HG03521 (cell line): ENCODE data around the gene ADAMTSL1.

Experiments
- ATAC-seq: cut with Tn5 transposase; IDR thresholded peaks from one replicate; pipeline ENCODE4 v1.9.1; 2021; ENCODE audit warnings: mild to moderate bottlenecking, moderate library complexity; ENCODE audit not compliant: unreplicated experiment

The ADAMTSL1 gene

DNA sequence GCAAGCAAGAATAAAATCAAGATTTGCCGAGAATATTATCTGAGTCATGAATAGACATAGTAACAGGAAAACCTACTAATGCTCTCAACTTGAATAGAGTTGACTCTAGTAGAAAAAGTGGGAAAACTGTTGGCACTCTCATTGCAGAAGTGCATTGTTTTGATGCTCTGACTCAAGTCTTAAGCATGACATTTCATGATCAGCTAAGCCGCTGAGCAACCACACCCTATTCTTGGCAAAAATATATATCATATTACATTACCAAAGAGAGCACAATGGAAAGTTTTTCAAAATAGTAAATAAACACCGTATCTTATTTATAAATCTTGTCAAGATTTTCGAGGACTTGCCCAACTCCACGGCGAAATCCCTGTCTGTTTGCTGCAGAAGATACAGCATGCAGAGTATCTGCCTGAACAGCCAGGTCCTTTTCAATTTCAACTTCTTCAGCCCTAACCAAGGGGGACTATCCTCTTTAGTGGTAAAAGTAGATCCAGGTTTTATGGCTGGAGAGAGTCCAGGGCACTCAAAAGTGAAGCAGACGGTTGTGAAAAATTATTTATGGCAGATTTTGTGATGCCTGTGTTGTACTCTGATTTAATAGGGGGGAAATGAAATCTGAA lies 13.9 kb upstream of the ADAMTSL1 start:
- ATAC-seq: no peak

DNA sequence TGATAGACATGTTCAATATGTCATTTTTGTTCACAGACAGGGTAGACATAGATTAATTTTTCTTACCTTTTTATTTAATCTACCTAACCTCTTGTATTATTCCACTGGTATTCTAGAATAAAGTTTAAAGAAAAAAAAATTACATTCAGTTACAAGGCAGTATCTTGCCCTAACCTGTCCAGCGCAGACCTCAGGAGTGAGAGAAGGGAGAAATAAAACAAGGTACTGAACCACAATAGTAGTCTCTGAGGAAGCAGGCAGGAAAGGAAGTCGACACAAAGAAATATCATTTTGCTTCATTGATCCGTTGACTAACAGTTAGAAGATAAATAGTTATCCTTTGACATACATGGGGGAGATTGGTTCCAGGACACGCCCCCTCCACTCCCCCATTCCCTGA lies 12.5 kb upstream of the ADAMTSL1 start:
- ATAC-seq: no peak

DNA sequence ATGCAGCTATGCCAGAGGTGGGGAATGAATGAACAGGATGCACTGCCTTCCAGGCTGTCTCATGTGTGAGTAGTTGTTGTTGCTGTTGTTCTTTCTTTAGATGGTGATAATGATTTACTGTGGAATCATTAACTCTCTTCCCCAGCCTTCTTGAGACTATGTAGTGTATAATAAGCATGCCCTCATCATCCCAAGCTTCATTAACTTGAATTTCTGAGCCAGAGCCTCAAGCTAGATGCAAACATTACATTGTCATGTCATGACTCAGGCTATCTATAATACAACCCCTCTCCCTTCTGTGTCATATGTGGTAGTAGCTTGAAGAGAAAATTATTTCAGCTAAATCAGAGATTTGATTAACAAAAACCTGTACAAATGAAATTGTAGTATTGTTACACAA lies 10.0 kb upstream of the ADAMTSL1 start:
- no peak for ATAC-seq

DNA sequence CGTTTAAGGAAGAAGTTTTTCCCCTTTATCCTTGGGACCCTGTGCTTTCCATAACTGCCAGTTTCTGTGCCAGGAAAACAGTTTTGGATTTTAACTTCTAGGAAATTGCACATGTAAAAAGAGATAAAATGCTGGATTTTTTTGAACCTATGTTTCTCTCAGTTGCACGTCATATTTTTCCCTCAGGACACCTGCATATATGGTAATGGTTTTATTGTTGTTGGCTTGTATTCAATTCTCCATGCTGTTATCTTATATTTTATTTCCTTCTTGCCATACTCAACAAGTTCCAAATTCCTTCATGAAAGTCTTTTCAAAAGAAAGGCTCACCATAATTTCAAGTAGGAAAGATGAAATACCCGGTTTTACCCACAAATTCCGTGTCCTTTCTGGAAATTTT lies 7.9 kb upstream of the ADAMTSL1 start:
- no peak for ATAC-seq

DNA sequence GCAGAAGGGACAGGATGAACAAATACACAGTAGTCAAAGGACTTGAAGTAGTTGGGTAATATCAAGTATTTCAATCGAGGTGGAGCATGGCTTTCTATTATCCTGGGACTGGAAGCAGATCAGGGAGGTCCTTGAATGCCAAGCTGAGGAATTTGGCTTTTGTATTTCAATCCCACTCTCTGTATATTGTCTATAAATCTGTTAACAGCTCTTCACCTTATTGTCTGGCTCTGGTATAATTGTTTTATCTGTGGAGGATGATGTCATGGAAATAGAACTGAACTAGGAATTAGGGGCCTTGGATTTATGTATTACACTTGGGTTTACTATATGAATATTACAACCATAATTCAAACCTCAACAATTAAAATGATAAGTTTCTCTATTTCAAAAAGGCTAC lies 6.3 kb upstream of the ADAMTSL1 start:
- no peak for ATAC-seq

DNA sequence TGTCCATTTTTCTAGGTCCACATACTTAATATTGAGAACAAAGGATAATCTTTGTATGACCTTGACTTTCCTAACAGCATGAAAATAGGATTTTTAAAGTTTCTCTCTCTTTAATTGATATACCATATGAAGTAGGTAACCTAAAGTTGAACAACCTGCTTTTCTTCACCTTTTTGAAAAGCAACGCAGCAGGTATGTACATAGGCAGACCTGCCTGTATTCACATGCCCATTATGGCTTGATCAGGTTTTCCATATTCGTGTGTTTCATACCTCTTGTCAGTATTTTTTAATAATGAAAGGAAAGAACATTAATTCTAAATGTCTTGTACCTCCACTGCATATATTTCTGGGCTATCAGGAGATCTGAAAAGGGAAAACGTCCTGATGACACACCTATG lies 1.5 kb upstream of the ADAMTSL1 start:
- ATAC-seq: no peak

DNA sequence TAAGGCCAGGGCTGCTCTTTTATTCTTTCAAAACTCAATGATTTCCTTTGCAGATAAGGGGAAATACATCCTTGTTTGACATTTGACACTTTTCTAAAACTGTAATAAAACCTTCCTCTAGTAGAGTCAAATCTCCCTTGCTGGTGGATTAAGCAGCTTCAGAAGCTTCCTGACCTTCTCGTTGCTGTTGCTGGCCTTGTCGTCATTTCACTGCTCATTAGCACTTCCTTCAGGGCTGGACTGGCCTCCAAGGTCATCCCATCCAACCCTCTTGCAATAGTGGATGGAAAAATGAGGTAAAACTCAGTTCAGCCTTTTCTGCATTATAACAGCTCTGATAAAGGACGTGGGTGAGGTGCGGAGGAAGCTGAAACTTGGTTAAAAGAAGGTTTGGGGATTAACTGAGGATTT lies 1.1 kb upstream of the ADAMTSL1 start:
- no peak for ATAC-seq

DNA sequence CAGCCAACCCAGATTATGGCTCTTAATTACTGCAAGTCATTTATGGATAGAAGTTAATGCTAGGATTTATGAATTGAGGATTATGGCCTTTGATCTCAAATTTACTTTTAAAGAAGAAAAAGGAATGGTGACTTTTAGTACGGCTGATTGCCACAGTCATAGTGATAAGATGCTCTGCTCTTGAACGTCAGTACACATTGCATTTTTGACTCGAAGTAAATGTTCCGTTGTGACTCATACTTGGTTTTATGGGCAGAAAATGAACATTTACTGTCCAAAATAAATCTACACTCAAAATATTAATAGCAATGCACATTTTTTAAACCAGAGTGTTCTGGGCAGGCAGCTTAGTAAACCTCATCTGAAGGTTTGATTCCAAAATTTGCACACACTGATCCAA lies 830 bp downstream of the ADAMTSL1 start:
- no peak for ATAC-seq

DNA sequence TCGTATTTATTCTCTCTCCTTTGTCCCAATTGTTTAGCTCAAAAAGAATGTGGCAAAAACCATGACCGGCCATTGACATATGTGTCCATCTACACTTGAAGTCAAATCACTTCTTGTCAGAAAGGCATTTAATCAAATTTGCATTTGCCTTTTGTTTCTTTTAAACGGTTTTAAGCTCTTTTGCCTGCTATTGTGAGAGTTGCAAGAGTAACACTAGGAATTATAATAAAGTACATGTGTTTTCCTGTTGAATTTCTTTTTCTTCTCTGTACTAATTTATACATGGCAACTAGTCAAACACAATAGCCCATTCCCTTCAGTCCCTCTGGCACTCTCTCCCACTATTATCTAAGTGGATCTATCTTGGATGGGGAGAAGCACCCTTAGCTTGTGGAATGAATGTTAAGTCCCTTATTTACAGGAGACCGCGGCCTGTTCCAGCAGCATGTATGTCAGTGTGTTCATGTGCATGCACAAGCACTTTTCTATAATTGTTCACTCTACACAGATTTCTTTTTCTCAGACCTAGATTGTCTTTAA lies 3.2 kb downstream of the ADAMTSL1 start:
- no peak for ATAC-seq

DNA sequence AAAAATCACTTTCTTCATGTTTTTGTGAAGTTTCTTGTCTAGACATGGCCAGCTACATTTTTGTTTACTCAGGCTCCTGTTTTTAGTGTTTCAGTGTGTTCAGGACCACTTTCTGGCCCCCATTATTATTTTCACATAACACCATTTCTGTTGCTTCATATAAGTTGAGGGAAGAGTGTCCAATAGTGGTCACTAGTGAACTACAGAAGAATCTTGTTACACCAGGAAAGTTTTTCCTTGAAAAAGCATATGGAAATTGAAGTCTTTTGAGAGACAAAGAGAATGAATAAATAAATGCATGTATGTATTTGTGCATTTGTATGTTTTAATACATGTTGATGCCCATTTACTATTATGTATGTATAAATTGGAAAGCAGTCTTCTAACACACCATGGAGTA lies 3.8 kb downstream of the ADAMTSL1 start:
- no peak for ATAC-seq

DNA sequence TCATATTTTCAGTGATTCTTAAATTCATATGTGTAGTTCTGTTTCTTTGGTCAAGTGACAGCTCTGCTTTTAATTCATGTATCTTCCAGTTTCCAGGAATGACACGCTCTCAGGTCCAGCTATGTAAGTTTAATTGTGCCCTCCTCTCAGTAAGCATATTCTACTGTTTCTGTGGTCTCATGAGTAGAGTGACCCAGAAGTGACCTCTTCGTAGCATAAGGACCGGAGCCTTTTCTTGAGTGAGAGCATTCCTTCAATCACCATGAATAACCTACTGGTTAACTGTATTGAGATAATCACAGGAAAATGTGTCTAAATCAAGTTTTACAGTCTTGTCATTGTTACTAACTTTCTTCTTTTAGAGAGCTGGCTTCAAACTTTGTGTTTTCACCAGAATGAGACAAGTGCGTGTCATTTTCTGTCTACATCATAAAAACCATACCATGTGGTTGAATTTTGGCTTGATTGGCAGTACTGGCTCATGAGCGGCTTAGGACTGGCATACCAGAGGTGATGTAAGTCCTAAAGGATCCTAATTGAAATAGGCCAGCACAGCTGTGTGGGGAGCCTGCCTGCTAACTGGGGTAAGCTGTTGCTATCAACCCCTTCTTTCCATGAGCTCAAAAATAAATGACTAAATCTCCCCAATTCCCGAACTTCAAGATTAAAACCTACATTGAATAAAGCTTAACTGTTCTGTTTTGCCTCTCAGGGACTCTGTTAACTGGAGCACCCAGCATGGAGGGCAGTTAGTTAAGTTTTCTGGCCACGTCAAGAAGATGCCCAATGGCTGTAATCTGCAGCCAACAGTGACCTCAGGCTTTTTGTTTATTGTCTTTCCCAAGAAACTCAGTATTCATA lies 4.8 kb downstream of the ADAMTSL1 start:
- ATAC-seq: no peak

DNA sequence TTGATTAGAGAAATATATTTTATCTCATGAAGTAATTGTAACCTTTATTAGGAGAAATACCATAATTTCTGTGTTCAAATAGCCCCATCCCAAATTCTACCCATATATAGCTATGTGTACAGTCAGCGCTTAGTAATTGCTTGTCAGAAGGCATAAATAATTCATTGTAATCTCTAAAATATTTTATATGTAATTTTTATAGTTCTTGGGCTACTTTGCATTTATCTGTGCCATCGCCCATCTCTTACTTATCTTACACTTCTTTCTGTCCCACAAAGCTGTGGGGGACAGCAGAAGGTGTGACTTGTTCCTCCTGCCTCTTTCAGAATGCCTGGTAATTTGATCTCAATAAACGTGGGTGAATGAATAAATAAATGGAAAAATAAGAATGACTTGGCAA lies 5.5 kb downstream of the ADAMTSL1 start:
- no peak for ATAC-seq

DNA sequence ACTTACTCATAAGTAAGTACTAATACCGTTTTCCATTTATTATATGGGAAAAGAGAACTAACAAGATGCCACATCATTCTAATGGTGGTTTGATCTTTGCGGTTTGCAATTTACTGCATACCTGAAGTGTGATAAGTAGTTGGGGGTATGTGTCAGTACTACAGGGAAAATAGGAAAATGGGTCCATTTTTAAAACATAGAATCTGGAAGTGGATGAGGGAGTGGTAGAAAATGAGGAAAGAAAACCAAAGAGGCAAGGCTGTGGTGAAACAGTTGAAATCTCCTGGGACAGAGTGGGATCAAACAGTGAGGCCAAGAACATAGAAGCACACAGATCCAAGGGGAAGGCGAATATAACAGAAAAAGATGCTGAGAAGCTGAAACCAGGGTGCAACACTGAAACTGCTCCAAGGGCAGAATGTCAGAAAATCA lies 6.7 kb downstream of the ADAMTSL1 start:
- ATAC-seq: no peak

DNA sequence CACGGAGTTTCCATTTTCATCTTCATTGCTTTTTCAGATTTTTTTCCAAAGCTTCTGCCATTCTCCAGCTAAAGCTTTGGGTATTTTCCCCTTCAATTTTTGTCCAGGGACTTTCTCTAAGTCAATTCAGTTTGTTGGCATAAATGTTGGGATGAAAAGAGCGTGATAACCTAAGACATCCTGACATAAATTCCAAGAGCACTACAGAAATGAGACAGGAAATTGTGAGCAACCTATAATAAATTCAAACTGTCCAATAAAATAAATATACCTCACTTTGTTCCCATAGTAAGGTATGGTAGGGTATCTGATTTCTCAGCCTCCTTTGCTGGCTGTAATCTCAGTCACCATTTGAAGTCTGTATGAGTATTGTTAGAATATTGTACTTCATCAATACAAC lies 8.4 kb downstream of the ADAMTSL1 start:
- ATAC-seq: no peak

DNA sequence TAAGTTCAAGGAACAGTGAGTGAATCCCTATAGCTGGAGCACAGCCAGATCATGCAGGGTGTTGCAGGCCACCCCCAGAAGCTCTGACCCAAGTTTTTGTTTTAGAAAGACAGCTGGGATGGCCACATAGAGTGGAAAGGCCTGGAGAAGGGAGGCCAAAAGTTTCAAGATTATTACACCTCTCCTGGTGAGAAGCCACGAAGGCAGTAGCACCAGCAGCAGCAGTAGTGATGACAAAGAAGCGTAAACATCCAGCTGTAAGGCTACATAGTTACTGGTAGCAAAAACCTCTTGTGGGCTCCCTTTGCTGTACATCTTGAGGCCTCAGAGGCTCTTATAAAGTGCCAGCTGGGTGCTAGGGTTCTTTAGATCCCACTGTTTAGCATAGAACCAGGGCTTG lies 11.8 kb downstream of the ADAMTSL1 start:
- ATAC-seq: no peak

DNA sequence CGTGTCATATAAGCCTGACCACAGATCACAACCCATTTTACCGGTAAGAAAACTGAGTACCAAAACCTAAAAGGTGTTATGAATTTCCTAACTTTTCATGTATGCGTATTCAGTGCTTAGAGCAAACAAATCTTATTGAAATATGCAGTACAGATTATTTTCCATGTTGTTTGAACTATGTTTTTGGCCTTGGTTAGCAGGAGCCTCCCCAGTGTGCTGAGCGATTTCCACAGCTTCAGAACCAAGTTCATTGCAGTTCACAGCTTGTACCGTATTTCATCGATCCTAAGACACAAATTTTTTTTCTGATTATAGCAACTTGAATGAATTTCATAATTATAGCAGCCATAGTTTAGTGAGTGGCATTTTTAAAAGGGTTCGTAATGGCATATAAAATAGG lies 13.7 kb downstream of the ADAMTSL1 start:
- ATAC-seq: no peak

DNA sequence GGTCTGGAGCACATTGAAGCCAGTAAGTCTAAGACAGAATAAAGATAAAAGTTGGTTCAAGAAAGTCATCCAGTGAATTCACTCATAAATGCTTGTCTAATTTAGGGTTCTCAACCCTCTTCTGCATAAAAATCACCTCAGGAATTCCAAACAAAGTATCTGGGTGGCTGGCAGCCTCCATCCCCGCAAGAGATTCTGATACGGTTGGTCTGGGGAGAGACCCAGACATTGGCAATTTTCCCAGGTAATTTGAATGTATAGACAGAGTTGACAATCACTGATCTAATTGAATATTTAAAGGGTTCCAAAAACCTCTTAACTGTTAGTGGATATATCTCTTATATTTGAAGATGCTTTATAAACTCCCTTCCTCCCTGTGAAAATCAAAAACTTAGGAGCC lies 14.9 kb downstream of the ADAMTSL1 start:
- ATAC-seq: no peak

DNA sequence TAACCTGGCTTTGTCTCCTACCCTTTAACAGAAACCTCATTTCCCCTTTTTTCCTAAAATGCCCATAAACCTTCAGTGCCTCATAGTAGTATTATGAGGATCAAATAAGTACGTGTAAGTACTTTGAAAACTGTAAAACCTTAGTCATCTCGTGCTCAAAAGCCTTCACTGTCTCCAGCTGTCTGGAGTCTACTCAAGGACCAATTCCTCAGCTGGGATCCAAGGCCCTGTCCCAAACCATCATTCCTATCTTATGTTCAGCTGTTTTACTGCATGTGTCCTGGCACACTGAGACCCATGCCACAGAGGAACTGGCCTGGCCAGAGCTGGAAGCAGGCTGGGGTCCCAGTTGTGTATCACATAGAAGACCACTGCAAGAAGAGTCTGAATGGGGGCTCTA lies 15.9 kb downstream of the ADAMTSL1 start:
- no peak for ATAC-seq

DNA sequence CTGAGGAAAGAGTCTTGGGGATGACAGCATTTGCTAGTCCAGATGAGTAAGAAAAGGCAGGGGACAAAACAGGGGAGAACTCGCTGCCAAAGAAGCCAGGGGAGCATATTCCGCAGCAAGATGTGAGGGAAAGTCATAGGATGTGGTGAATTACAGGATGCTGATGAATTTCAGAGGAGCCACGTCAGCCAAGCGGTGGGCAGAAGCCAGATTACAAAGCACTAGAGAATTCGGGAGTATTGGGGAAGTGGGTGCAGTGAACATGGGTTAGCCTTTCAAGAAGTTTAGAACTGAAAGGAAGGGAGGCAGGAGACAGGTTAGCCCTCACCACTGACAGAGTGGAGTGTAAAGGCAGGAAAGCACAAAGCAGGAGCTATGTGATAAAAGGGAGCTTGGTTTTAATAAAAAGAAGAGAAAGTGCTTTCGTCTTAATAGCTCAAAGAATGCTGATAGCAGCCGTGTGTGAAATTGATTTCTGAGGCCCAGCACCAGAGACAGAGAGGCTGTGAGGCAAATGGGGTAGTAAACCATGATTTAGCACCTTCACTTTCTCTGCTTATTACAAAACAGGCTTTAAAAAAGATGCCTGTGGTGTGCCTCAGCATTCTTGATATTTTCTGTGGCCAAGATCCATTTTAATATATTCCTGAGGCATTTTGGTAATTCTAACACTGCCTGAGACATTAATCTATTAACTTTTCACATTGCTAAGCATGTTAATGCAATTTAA lies 16.9 kb downstream of the ADAMTSL1 start:
- no peak for ATAC-seq

DNA sequence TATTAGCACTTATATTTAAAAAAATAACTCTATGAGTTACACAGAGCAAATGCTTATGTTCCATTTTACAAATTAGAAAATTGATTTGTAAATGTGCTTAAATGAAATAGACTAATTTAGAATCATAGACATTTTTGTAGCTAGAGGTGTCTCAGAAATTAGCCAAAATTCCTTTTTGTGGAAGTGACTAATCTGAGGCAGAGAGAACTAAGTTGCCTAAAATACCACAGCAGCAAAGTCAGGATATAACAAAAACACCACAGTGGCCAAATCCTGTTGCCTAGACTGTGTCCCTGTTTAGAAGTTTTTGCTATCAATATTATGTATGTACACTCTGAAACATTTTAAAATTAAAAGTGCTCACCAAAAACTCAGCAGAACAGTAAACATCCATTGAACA lies 18.7 kb downstream of the ADAMTSL1 start:
- no peak for ATAC-seq

DNA sequence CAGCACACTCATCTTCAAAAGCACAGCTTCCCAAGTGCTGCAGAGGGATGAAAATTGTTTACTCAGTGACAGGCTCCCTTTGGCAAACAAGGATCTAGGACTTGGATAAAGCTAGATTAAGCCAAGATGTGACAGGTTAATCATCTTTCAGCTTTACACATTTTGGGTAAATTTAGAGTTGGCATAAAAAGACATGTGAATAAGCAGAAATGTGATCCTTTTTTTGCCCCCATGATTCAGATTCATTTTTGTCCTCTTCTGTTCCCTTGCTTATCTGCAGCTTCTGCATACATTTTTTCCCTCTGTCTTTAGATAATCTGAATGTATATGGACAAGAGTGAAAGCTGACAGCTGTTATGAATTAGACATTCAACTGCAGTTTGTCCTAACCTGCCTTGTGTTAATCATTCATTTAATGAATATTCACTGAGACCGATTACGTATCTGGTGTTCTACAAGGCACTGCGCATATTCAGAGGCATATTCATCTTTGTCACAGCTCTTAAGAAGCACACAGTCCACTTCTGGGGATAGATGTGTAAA lies 19.6 kb downstream of the ADAMTSL1 start:
- ATAC-seq: no peak
